Measurements from ENCODE around the gene FARS2.

FARS2 gene

DNA sequence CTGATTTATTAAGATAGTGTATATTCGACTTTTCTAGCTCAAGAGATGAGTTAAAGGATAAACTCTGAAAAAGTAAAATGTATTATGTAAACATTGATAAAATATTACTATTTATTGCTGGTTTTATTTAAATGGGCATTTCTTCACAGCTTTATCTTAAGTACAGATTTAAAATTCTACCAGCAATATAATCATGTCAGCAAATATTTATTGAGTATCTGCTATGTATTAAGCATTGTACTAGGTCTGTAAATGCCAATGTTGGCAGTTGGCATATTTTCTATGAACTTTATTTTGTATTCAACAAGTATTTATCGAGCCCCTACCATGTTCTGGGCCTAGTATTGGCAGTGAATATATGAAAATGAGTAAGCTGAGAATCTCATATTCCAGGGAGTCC lies 231.0 kb downstream of the FARS2 start:
- Mint-ChIP-seq H3K4me3 (no peak overlapping the region), H3K4me1 (ENCODE audit: low read depth) (no peaks in the 10 kb centered on the region), H3K27ac (no peak overlapping the region), H3K36me3 (ENCODE audit: low read depth) (no peaks in the 10 kb centered on the region), H3K9me3 (no peaks in the 10 kb centered on the region), H3K27me3 (ENCODE audit: low read depth) (no peaks in the 10 kb centered on the region)

DNA sequence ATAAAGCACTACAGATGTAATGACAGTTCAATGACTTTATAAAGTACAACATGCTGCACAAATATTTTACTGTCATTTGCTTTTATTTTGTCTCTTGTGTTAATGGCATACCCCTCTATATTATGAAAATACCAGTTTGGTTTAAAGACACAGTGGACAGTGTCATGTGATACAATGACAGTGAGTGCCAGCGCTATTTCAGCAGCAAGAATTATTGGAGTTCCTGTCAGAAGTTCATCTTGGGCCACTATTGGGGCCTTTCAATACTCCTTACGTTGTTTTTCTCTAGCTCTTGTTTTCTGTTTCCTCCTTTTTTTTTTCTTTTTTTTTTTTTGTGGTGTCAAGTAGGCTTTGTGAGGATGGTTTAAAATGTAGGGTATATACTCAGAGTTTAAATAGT lies 232.5 kb downstream of the FARS2 start:
- Mint-ChIP-seq H3K27me3 (ENCODE audit: low read depth) (no peaks in the 10 kb centered on the region), H3K9me3 (no peaks in the 10 kb centered on the region), H3K36me3 (ENCODE audit: low read depth) (no peaks in the 10 kb centered on the region), H3K27ac (no peak overlapping the region), H3K4me1 (ENCODE audit: low read depth) (no peaks in the 10 kb centered on the region), H3K4me3 (no peak overlapping the region)

DNA sequence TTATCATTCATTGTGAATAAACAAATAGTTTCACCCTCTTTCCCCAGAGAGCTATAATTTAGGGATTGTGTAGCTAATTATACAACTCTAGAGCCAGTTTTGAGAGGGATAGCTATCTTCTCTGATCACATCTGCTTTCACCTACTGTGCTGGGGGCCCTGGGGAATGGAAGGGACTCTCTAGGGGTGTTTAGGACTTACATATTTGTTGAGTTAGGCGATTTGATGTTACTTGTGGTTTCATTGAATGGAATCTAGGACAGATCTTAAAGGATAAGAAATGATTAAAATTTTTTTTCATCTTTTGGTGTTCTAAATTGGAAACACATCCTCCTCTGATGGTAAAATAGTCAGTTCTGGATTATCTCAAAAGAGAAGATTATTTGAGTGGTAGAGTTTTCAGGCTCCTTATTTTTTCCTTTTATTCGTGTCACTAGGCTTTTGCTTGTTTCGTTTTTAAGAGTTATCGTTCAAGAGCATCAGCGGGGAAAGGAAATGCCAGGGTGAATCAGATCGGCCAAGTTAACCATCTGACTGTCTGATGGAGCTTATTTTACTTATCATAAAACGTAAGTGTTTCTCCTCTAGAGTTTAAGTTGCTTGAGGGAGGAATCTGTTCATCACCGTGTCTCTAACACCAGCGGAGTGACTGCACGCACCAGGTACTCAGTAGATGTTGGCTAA lies 236.7 kb downstream of the FARS2 start:
- Mint-ChIP-seq H3K27me3 (ENCODE audit: low read depth) (no peaks in the 10 kb centered on the region), H3K4me1 (ENCODE audit: low read depth) (no peaks in the 10 kb centered on the region), H3K36me3 (ENCODE audit: low read depth) (no peaks in the 10 kb centered on the region), H3K9me3 (no peaks in the 10 kb centered on the region), H3K4me3 (no peak overlapping the region), H3K27ac (no peak overlapping the region)

DNA sequence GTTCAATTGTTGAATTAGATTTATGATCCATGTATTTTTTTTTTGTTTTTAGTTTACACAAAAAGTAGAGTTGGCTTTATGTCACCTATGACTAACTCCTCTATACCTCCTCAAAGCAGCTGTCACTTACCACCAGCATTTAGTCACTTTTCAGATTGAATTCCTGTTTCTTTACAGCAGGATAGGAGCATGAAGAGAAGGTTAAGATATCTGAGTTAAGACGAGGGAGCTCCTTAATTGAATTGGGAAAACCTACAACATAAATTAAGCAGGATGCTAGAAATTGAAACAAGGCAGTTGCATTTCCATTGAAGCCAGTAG lies 237.2 kb downstream of the FARS2 start:
- Mint-ChIP-seq H3K27me3 (ENCODE audit: low read depth) (no peaks in the 10 kb centered on the region), H3K4me3 (no peak overlapping the region), H3K9me3 (no peaks in the 10 kb centered on the region), H3K36me3 (ENCODE audit: low read depth) (no peaks in the 10 kb centered on the region), H3K27ac (no peak overlapping the region), H3K4me1 (ENCODE audit: low read depth) (no peaks in the 10 kb centered on the region)

DNA sequence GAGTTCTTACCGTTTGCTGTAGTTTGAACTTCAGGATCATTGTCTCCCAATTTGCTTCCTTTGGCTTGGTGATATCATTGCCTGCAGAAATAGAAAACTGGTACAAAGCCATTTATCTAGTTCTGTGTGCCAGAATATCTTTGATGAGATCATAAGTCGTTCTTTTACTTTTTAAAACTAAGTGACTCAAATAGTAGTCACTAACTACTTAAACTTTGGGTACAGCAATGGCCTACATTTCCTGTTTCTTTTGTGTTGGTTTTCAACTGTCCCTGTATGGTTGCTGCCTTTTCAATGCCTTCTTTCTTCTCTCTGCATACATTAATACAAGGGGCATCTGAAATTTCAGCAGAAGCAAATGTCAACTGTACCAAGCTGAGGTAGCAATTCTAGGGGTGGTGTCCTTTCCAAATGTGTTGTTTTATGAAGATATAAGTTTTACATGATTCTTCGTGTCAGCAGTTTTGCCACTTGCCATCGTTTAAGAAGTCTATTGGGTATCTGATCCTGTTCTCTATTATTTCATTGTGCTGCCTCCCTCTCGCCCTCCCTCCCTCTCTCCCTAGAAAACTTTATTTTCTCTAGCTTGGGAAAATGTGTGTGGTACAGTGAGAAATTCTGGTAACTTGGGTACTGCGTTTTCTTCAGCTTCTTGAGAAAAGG lies 238.5 kb downstream of the FARS2 start:
- Mint-ChIP-seq H3K4me1 (ENCODE audit: low read depth) (no peaks in the 10 kb centered on the region), H3K4me3 (no peak overlapping the region), H3K36me3 (ENCODE audit: low read depth) (no peaks in the 10 kb centered on the region), H3K27me3 (ENCODE audit: low read depth) (no peaks in the 10 kb centered on the region), H3K9me3 (no peaks in the 10 kb centered on the region), H3K27ac (no peak overlapping the region)

DNA sequence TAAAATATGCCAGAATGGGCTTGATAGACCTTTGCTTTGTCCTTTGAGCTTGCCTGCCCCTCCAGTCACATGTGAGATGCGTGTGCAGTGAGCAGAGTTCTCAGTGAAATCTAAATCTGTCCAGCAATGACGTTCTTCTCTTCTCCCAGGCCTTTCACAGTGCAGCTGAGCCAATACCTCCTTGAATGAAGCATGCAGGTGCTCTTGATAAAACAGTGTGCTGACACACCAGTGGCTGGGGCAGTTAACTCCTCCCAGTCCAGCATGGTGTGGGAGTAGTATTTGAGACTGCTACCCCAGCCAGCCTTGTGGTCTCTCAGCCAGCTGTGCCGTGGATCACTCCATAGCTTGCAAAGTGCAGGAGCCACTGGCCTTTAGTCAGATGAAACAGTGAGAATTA lies 240.5 kb downstream of the FARS2 start:
- Mint-ChIP-seq H3K27me3 (ENCODE audit: low read depth) (no peaks in the 10 kb centered on the region), H3K9me3 (no peaks in the 10 kb centered on the region), H3K27ac (no peak overlapping the region), H3K36me3 (ENCODE audit: low read depth) (no peaks in the 10 kb centered on the region), H3K4me3 (no peak overlapping the region), H3K4me1 (ENCODE audit: low read depth) (no peaks in the 10 kb centered on the region)

DNA sequence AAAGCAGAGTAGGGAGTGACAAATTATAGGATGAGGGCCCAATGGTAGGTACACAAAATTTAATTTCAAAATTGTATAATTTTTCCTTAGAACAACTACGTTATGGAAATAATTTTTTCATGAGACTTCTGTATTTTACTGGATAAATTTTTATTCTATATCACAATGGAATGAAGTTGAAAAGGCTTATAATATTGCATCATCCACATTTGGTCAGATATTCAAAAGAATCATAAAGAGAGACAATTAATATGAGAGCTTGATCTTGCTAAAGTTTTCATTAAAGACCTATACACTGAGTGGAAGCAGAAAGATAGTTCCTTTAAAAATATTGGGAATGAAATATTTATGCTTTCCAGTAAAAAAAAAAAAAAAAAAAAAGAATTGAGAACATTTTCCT lies 242.8 kb downstream of the FARS2 start:
- Mint-ChIP-seq H3K27ac (no peak overlapping the region), H3K4me1 (ENCODE audit: low read depth) (peaks cover 6% of the 10 kb centered on the region), H3K4me3 (no peak overlapping the region), H3K9me3 (no peaks in the 10 kb centered on the region), H3K27me3 (ENCODE audit: low read depth) (no peaks in the 10 kb centered on the region), H3K36me3 (ENCODE audit: low read depth) (no peaks in the 10 kb centered on the region)

DNA sequence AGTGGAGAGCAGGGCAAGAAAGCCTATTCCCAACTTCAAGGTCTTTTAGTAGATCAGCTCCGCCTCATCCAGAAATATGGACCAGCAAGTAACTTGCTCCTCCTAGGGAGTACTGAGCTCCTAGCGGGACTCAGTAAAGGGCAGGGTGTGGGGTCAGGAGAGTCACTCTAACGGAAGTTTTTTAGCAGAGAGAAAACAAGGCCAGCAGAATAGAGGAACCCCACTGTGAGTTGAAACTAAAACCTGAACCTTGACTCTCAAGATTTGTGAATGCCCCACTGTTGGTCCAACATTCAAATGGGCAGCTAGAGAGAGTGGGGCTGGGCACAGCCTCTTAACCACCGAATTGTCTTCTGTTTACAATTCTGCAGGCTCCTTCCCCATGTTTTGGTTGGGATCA lies 244.8 kb downstream of the FARS2 start:
- H3K36me3 Mint-ChIP-seq (ENCODE audit: low read depth) = no peaks in the 10 kb centered on the region
- no peaks in the 10 kb centered on the region for H3K27me3 Mint-ChIP-seq (ENCODE audit: low read depth)
- no peak overlapping the region for H3K27ac Mint-ChIP-seq
- peaks cover 6% of the 10 kb centered on the region for H3K4me1 Mint-ChIP-seq (ENCODE audit: low read depth)
- no peaks in the 10 kb centered on the region for H3K9me3 Mint-ChIP-seq
- H3K4me3 Mint-ChIP-seq = no peak overlapping the region

DNA sequence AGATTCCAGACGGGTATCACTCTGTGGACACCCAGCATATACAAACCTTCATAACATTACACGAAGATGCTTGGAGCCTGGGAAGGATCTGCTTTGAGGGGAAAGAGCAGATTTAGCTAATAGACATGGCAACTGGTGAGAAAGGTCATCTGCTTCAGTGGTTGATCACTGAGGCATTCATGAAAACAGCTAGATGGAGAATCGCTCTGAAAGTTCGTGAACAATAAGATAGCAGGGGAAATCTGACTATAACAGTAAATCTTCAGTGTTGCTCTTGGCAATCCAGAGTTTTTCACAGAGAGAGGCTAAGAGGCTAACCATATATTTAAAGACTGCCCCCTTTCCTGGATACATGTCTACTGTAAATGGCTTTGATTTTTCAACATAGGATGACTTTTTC lies 245.3 kb downstream of the FARS2 start:
- H3K27ac Mint-ChIP-seq = no peak overlapping the region
- peaks cover 6% of the 10 kb centered on the region for H3K4me1 Mint-ChIP-seq (ENCODE audit: low read depth)
- H3K27me3 Mint-ChIP-seq (ENCODE audit: low read depth) = no peaks in the 10 kb centered on the region
- H3K36me3 Mint-ChIP-seq (ENCODE audit: low read depth) = no peaks in the 10 kb centered on the region
- H3K4me3 Mint-ChIP-seq = no peak overlapping the region
- no peaks in the 10 kb centered on the region for H3K9me3 Mint-ChIP-seq

DNA sequence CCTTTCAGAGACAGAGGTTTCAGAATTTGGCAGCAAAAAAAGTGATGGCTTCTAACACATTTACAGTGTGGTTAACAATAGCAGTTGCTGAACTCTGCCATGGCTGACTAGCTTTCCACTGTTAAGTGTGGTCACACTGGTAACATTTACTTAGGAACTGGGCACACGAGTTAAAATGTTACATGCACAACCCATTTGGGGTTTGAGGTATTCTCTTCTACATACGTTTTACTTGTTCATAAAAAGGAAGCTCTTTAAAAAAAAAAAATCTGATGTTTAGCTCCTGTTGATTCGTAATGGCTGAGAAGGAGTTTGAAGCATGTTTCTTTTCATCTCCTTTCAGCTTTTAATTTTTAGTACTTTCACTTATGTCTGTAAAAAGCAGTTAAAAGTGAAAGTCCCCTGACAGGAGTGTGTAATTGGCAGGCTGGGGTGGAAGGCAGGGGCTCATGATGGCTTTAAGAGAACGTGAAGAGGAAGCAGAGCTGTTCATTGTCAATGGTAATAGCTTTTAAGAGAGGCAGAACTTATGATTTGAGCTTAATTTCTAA lies 245.9 kb downstream of the FARS2 start:
- Mint-ChIP-seq H3K27me3 (ENCODE audit: low read depth) (no peaks in the 10 kb centered on the region), H3K4me1 (ENCODE audit: low read depth) (peaks cover 6% of the 10 kb centered on the region), H3K36me3 (ENCODE audit: low read depth) (no peaks in the 10 kb centered on the region), H3K27ac (no peak overlapping the region), H3K4me3 (no peak overlapping the region), H3K9me3 (no peaks in the 10 kb centered on the region)

DNA sequence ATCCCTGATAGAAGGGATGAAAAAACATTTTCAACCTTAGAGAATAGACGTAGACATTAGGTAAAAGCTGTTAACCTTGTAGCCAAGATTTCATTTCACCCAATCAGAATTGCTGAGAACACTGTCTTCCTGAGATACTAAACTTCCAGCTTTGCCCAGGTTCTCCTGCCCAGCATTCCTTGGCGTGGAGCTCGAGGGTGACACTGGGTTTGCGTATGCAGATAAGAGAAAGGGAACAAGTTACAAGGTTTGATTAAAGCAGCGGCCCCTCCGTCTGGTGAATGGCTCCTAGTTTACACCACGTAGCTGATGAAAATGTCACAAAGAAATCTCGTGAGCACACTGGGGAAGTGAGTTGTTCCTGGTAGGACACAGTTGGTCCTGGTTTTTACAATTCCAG lies 247.8 kb downstream of the FARS2 start:
- Mint-ChIP-seq H3K4me1 (ENCODE audit: low read depth) (peaks cover 6% of the 10 kb centered on the region), H3K4me3 (no peak overlapping the region), H3K27me3 (ENCODE audit: low read depth) (no peaks in the 10 kb centered on the region), H3K27ac (no peak overlapping the region), H3K9me3 (no peaks in the 10 kb centered on the region), H3K36me3 (ENCODE audit: low read depth) (no peaks in the 10 kb centered on the region)

DNA sequence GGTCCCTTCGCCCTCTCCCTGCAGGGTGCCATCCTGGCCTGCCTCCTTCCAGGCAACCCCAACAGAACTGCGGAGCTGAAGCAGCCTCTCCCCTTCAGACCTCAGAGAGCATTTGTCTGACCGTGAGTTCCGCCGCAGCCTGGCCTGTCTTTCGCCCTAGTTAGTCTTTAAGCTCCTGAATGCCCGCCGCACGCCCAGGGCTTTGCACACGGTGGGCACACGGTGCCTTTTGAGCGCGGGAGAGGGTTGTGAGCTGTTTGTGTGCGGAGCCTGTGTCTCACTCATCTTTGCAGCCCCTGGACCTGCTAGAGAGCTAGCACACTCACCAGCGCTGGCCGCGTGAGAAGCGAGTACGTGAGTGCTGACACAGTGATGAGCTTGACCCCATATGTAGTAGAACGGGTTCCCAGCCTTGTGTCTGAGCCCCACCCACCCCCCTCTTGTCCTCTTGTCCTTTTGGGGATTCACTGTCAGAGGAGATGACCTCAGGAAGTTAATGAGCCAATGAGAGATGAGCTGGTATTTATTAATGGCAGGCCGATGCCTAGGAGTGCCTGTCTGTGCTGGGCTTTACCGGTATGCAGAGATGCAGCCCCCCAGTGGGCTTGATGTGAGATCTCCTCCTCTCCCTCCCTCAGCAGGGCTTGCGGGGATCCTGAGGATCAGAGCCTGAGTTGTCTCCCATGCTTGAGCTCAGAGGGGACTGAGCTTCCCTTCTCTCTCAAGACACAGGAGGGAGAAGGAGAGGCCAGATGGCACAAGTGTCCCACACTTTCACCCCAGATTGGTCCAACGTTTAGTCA lies 249.2 kb downstream of the FARS2 start:
- H3K36me3 Mint-ChIP-seq (ENCODE audit: low read depth) = no peaks in the 10 kb centered on the region

DNA sequence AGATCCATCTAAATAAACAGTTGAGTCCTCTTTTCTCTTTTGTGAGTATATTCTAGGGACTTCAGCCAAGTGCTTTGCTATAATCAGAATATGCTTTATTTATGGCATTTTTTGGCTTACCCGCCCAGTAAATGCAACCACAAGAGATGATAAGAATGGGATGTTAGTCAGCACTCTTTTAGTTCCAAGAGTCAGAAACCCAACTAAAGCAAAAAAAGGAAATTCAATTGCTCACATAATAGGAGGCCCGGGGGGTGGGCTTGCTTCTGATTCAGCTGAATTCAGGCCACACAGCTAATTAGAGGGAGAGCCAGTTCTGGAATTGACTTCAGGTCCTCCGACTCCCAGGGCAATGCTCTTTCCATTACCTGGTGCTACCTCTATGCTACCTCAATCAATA lies 250.6 kb downstream of the FARS2 start:
- Mint-ChIP-seq H3K27me3 (ENCODE audit: low read depth) (no peaks in the 10 kb centered on the region), H3K27ac (no peak overlapping the region), H3K36me3 (ENCODE audit: low read depth) (no peaks in the 10 kb centered on the region), H3K4me1 (ENCODE audit: low read depth) (peaks cover 11% of the 10 kb centered on the region), H3K9me3 (no peaks in the 10 kb centered on the region), H3K4me3 (no peak overlapping the region)

More for the DNA sequence above, 249.2 kb downstream of the FARS2 start:
- peaks cover 6% of the 10 kb centered on the region for H3K4me1 Mint-ChIP-seq (ENCODE audit: low read depth)
- no peak overlapping the region for H3K27ac Mint-ChIP-seq
- H3K9me3 Mint-ChIP-seq = no peaks in the 10 kb centered on the region
- H3K4me3 Mint-ChIP-seq = no peak overlapping the region
- H3K27me3 Mint-ChIP-seq (ENCODE audit: low read depth) = no peaks in the 10 kb centered on the region

DNA sequence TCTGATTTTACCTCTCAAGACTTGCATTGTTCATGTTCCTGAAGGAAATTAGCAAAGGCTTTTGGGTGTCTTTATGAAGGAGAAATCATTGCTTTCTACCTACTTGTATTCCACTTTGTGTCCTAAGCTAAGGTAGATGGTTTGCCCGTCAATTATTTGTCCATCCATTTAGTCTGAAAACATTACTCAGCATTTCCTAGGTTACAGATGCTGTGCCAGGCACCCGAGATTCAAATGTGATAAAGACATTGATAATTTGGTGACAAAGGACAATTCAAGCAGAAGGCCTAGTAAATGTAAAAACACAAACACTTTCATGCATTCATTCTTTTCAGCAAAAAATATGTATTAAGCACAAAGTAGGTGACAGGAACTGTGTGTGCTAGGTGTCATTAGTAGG lies 251.1 kb downstream of the FARS2 start:
- Mint-ChIP-seq H3K36me3 (ENCODE audit: low read depth) (no peaks in the 10 kb centered on the region), H3K27me3 (ENCODE audit: low read depth) (no peaks in the 10 kb centered on the region), H3K4me3 (no peak overlapping the region), H3K9me3 (no peaks in the 10 kb centered on the region), H3K27ac (no peak overlapping the region), H3K4me1 (ENCODE audit: low read depth) (peaks cover 7% of the 10 kb centered on the region)

DNA sequence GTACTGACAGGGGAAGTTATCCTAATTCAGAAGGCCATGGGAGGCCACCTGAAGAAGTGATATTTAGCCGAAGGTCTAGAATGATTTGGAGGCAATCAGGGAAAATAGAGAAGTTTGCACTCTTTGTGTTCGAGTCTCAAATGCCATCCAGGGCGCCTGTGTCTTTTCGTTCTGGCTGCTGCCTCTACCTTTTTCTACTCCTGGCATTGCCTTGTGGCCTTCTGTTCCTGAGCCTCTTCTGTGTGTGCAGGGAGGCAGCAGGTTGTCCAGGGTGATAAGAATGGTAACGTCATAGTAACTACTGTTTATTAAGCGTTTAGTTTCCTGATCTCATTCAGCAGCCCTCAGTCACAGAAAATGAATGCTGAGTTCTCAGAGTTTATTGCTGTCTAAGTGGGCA lies 252.1 kb downstream of the FARS2 start:
- Mint-ChIP-seq H3K27me3 (ENCODE audit: low read depth) (no peaks in the 10 kb centered on the region), H3K4me3 (no peak overlapping the region), H3K36me3 (ENCODE audit: low read depth) (peaks cover 3% of the 10 kb centered on the region)

More for the DNA sequence above, 252.1 kb downstream of the FARS2 start:
- Mint-ChIP-seq H3K27ac (no peak overlapping the region), H3K9me3 (no peaks in the 10 kb centered on the region), H3K4me1 (ENCODE audit: low read depth) (peaks cover 13% of the 10 kb centered on the region)
